Hematopoietic multipotent progenitor cell treated with erythropoietin and hydrocortisone succinate and interleukin-3 and kit ligand, for 15 days (in vitro differentiated cells): ENCODE data around the gene GALNT12.

Source experiments
- DNase-seq: peaks from one replicate; pipeline ENCODE4 v3.0.0-alpha.2; 2015; ENCODE audit warnings: low spot score

The GALNT12 gene

DNA sequence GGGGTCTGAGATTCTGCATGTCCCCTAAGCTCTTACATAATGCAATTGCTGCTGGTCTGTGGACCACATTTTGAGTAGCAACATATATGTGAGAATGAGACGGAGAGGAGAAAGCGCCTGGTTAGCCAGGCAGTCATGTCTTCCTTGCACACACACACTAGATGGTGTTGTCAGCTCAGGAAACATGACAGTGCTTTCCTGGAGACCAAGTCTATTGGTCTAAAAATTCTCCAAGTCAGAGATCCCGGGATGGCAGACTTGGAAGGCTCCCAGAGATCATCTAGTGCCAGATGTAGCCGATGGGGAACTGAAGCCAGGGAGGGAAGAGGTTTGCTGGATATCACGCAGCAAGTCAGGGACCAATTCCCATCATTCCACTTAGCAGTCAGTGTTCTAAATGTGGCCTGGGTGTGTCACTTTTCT lies 53.4 kb downstream of the GALNT12 start:
- DNase-seq: no peak

DNA sequence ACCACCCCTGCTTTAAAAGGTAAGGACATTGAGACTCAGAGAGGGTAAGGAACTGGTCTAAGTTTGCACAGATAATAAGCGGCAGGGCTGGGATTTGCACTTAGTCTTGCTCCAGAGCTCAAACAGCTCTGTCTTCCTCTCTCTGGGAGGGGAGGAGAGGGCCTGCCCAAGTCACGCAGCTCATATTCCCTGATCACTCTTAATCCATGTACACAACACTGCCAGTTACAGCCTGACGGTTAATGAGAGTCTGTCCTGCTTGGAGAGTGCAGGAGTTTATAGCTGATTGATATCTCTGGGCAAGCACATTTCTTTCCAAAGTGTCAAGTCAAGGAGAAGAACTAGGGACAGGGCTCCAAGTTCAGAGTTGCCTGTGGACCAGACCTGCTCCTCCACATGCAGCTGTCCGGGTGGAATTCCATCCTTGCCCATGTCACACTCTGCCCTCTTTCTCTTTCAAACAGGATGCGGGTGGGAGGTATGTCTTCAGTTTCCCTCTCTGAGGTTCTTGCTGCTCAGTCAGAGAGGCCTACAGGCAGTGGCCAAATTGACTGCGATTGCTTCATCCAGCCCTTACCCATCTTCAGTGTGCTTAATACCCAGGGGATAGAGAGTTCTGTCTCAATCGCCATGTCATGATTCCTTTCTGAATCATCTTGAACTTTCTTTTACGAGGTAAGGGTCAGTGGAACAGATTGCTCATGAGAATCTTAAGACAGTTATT lies 54.5 kb downstream of the GALNT12 start:
- DNase-seq: no peak

GRCh38 chr9:98862936-98863335 lies 55.5 kb downstream of the GALNT12 start:
- DNase-seq: no peak

DNA sequence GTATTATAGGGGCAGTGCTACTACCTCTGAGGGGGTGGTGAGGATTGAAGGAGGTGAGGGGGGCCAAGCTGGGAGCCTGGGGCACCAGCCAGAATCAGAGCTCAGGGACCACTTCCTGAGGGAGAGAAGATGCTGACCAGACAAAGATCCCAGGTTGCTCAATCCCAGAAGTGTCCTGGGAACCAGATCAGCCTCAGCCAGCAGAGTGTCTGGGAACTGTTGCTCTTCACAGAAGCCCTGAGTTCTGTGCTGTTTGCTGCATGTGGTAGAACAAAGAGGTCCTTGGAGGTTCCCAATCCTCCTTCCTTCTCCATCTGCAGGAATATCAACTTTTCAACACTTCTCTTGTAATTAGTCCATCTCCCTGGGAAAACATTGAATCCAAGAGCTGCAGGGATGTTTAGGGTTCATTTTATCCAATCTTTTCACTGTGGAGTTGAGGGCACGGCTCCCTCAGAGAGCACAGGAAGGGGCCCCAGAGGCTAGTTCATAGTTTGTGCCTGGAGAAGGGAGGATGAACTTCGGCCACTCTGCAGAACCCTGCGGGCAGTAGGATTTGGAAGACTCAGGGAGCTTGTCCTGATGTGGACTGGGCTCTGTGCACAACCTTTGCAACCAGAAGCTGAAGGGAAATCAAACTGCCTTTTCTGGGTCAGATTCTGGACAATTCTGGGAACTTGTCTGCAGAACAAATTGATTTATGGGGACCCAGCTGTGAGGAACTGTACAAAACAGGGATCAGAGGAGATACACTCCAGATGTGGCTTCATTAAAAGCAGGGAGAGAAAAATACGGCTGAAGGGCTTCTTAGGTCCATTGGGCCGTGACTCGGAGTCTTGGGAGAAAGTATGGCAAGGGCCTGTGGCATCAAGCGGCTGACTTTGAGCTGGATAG lies 57.1 kb downstream of the GALNT12 start:
- DNase-seq: no peak

- DNase-seq: no peak
Measured at GRCh38 chr9:98865284-98865875, 57.9 kb downstream of the GALNT12 start.

- no peak for DNase-seq
Measured at GRCh38 chr9:98866435-98867102, 59.1 kb downstream of the GALNT12 start.

DNA sequence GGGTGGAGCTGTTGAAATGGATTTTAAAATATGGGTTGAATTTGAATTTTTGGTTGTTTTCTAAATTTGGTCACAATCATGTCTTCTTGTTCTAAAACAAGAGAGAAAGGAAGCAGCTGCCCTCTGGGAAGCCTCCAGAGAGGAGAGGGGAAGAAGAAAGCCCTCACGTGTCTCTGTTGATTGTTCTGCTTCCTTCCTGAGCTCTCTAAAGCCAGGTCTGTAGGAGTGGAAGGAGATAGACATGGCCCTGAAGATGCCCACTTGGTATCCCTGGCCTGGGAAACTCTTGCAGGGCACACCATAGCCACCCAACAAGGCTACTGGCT lies 59.6 kb downstream of the GALNT12 start:
- no peak for DNase-seq

GRCh38 chr9:98867429-98868168 lies 60.1 kb downstream of the GALNT12 start:
- DNase-seq: no peak

DNA sequence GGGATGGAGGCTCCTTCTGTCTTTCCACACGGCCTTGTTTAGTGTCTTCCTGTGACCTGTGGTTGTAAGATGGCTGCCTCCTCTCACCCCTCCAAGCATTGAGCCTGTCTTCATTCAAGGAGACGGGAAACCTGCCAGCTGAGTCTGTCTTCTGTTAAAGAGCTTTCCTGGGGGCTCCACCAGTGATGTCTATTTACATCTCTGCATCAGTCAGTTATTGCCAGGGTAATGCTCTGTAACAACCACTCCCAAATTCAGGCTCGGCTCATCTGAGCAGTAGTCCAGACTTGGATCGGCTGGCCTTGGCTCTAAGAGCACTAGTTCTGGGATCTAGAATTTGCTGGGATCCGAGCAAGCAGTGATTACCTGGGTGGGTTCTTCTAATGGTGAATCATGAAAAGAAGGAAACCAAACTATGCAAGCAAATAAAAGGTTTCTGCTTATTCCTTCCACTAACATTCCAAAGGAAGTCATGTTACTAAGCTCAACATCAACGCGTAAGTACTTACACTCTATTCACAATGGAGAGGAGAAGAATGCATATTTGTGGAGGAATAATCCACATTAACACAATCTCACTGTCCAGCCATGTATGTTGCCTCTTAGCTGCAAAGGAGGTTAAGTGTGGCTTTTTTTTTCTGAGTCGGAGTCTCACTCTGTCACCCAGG lies 61.7 kb downstream of the GALNT12 start:
- DNase-seq: no peak

- no peak for DNase-seq
Measured at GRCh38 chr9:98869866-98870265, 62.4 kb downstream of the GALNT12 start.

DNA sequence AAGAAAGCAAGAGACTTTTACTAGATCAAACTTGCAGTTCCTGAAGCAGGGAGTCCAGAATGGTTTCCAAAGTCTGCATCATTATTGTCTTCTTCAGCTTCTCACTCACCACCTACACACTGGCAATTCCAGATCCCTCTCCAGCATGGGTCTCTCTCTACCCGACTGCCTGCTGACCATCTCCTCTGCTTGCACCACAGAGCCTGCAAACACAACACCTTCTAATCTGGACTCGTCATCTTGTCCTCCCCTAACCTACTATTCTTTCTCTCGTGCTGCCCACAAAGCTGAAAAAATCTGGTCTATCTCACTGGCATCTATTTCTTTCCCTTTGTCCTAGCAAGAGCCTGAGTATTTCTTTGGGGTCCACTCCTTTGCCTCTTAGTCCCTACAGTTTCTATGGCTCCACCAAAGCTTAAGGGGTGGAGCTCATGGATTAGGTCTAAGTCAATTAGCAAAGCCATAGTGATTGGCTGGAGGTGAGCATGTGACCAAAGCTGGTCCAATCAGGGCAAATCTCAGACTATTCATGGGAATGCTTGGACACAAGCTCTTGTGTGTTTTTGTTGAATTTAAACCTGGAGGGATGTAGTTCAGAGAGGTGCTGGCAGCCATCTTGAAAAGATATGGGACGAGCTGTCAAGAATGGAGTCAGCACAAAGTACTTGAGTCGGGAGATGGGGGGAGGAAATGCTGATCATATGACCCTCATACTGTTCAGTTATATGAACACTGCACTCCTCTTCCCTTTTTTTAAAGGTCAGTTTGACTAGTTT lies 63.5 kb downstream of the GALNT12 start:
- no peak for DNase-seq

DNA sequence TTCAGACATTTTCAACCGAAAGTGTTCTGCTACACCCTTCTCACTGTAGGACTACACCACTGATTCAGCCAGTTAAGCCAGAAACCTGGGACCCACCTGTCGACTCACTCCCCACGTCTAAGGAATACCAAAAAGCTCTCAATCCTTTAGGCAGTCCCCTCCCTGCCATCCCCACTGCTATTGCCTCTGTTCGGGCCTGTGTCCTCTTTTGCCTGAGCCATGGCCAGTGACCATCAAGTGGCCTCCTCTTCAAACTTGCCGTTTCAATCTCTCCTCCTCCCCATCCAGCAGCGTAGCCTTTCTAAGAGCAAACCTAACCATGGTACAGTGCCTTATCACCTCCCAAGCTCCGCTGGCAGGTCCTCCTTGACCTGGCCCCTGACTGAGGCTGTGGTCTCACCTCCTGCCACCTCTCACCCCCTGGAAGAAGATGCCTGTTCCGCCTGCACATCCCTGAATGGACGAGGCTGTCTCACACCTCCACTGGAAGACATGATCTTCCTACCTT lies 64.1 kb downstream of the GALNT12 start:
- no peak for DNase-seq

- DNase-seq: no peak
Measured at GRCh38 chr9:98873526-98873925, 66.1 kb downstream of the GALNT12 start.

- DNase-seq: no peak
Measured at GRCh38 chr9:98873951-98874371, 66.5 kb downstream of the GALNT12 start.

- no peak for DNase-seq
Measured at GRCh38 chr9:98874721-98875255, 67.3 kb downstream of the GALNT12 start.

DNA sequence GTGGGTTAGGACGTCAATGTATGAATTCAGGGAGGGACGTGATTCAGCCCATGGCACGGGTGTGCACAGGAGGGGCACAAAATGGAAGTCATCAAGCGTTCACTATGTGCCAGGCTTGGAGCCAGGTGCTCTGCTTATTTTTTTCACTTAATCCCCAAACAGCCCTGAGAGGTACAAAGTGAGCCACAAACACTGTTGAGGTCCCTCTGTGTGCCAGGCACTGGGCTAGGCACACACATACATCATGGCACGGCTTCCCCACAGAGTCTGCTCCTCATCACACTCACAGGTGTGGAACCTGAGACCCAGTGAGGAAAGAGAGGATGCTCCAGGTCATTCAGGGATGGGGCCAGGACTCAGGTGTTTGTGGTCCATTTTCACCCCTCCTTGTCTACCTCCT lies 68.1 kb downstream of the GALNT12 start:
- no peak for DNase-seq

DNA sequence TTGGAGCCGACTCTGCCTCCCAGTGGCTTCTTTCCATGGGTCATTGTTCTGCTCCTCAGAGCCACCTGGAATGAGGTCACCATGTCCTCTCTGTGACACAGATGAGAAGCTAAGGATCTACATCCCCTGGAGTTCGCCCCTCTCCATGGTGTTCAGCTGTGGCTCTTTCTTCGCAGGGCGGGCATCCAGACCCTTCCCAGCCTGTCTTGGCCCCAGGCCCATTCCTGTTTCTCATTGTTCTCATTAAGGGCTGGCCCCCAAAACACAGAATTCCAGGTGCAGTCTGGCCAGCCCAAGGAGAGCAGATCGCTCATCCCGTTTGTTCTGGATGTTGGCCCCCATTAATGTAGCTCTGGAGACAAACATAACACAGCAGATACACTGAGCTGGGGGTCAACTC lies 69.8 kb downstream of the GALNT12 start:
- no peak for DNase-seq

DNA sequence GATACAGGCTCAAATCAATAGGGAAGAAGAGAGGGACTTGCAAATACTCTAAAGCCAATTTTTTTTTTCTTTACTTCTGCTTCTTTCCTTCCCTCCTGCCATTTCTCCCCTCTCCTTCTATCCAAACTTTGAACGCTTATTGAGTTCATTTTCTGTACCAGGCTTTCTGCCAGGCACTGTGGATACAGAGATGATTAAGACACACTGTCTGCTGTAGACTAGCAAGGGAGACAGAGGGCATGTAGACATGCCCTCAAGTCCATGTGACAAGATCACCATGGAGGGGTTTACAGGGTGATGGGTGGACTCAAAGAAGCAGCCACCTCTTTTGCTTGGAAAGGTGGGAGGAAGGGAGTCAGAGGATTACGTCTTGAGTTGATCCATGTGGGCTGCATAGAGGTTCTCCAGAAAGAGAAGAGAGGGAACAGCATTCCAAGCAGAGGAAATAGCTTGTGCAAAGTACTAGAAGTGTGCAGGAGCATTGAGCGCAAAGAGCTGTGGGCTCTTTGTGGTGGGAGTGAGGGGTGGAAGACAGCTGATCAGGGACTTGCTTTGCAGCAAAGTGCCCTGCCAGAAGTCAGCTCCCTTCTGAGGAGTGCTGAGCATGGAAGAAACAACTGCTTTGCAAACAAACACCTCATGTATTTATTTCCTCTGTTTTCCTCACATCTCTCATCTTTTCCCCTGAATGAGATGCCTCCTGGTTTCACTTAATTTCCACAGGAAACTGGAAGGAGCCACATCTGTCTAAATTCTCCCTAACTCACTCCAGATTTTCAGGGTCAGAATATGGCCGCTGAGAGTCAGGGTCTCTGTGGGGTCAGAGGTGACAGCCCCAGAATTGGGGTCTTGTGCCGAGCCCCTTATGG lies 71.9 kb downstream of the GALNT12 start:
- no peak for DNase-seq

GRCh38 chr9:98879963-98880310 lies 72.5 kb downstream of the GALNT12 start:
- DNase-seq: no peak
